ENCODE results near the gene HAGH.

HAGH gene

GRCh38 chr16:1768767-1769401, 57.7 kb downstream of the HAGH start:
- Histone ChIP-seq H3K27me3 (replicated peaks in 2 of 5; ENCODE audit: control insufficient read depth in 4 of 5, insufficient read depth in 5 of 5, low read length in 4 of 5) (no peaks in the 10 kb centered on the region), H3K4me3 (ENCODE audit: control insufficient read depth in 1 of 7, extremely low read depth in 1 of 7, insufficient read depth in 4 of 7, low read depth in 2 of 7, low read length in 6 of 7) (no peak overlapping the region), H3K36me3 (ENCODE audit: control insufficient read depth in 4 of 4, insufficient read depth in 4 of 4, low read length in 3 of 4) (peaks cover 7 to 70% (median 35%) of the 10 kb centered on the region in 4 experiments), H3K9me3 (ENCODE audit: control extremely low read depth in 1 of 5, control insufficient read depth in 4 of 5, insufficient read depth in 2 of 5, low read depth in 1 of 5, low read length in 4 of 5) (no peaks in the 10 kb centered on the region), H3K4me1 (ENCODE audit: control extremely low read depth in 1 of 4, control insufficient read depth in 4 of 4, insufficient read depth in 4 of 4, low read length in 3 of 4) (peaks cover 0 to 24% (median 21%) of the 10 kb centered on the region in 4 experiments), H3K27ac (ENCODE audit: insufficient read depth in 1 of 2, low read depth in 1 of 2, low read length in 2 of 2, poor library complexity in 1 of 2, severe bottlenecking in 2 of 2) (no peak overlapping the region)
- CTCF ChIA-PET: no interaction called here
- WGBS (ENCODE audit: insufficient coverage): 92% methylated on average over 14 of the region's 26 CpGs
- no peak for DNase-seq
- POLR2A ChIA-PET: no interaction called here

GRCh38 chr16:1768061-1768766, 58.4 kb downstream of the HAGH start:
- Histone ChIP-seq H3K36me3 (ENCODE audit: control insufficient read depth in 4 of 4, insufficient read depth in 4 of 4, low read length in 3 of 4) (peaks cover 7 to 75% (median 37%) of the 10 kb centered on the region in 4 experiments), H3K4me1 (ENCODE audit: control extremely low read depth in 1 of 4, control insufficient read depth in 4 of 4, insufficient read depth in 4 of 4, low read length in 3 of 4) (peaks cover 0 to 21% (median 19%) of the 10 kb centered on the region in 4 experiments), H3K4me3 (ENCODE audit: control insufficient read depth in 1 of 7, extremely low read depth in 1 of 7, insufficient read depth in 4 of 7, low read depth in 2 of 7, low read length in 6 of 7) (no peak overlapping the region), H3K27ac (ENCODE audit: insufficient read depth in 1 of 2, low read depth in 1 of 2, low read length in 2 of 2, poor library complexity in 1 of 2, severe bottlenecking in 2 of 2) (no peak overlapping the region), H3K9me3 (ENCODE audit: control extremely low read depth in 1 of 5, control insufficient read depth in 4 of 5, insufficient read depth in 2 of 5, low read depth in 1 of 5, low read length in 4 of 5) (no peaks in the 10 kb centered on the region), H3K27me3 (replicated peaks in 2 of 5; ENCODE audit: control insufficient read depth in 4 of 5, insufficient read depth in 5 of 5, low read length in 4 of 5) (no peaks in the 10 kb centered on the region)
- DNase-seq: no peak
- WGBS (ENCODE audit: insufficient coverage): 96% methylated on average over 31 of the region's 41 CpGs
- POLR2A ChIA-PET: no interaction called here
- CTCF ChIA-PET: no interaction called here

GRCh38 chr16:1767116-1767994, 59.3 kb downstream of the HAGH start:
- Histone ChIP-seq H3K4me1 (ENCODE audit: control extremely low read depth in 1 of 4, control insufficient read depth in 4 of 4, insufficient read depth in 4 of 4, low read length in 3 of 4) (peaks cover 0 to 18% (median 16%) of the 10 kb centered on the region in 4 experiments), H3K27ac (ENCODE audit: insufficient read depth in 1 of 2, low read depth in 1 of 2, low read length in 2 of 2, poor library complexity in 1 of 2, severe bottlenecking in 2 of 2) (no peak overlapping the region), H3K9me3 (ENCODE audit: control extremely low read depth in 1 of 5, control insufficient read depth in 4 of 5, insufficient read depth in 2 of 5, low read depth in 1 of 5, low read length in 4 of 5) (no peaks in the 10 kb centered on the region), H3K27me3 (replicated peaks in 2 of 5; ENCODE audit: control insufficient read depth in 4 of 5, insufficient read depth in 5 of 5, low read length in 4 of 5) (no peaks in the 10 kb centered on the region), H3K4me3 (ENCODE audit: control insufficient read depth in 1 of 7, extremely low read depth in 1 of 7, insufficient read depth in 4 of 7, low read depth in 2 of 7, low read length in 6 of 7) (no peak overlapping the region), H3K36me3 (ENCODE audit: control insufficient read depth in 4 of 4, insufficient read depth in 4 of 4, low read length in 3 of 4) (peaks cover 7 to 83% (median 45%) of the 10 kb centered on the region in 4 experiments)
- POLR2A ChIA-PET: no interaction called here
- CTCF ChIA-PET: no interaction called here
- 96% methylated on average over 38 of the region's 42 CpGs for WGBS (ENCODE audit: insufficient coverage)
- DNase-seq: no peak

GRCh38 chr16:1766701-1767100, 59.9 kb downstream of the HAGH start:
- H3K27me3 ChIP-seq (replicated peaks in 2 of 5; ENCODE audit: control insufficient read depth in 4 of 5, insufficient read depth in 5 of 5, low read length in 4 of 5): no peaks in the 10 kb centered on the region
- no peak overlapping the region for H3K4me3 ChIP-seq (ENCODE audit: control insufficient read depth in 1 of 7, extremely low read depth in 1 of 7, insufficient read depth in 4 of 7, low read depth in 2 of 7, low read length in 6 of 7)
- no peaks in the 10 kb centered on the region for H3K9me3 ChIP-seq (ENCODE audit: control extremely low read depth in 1 of 5, control insufficient read depth in 4 of 5, insufficient read depth in 2 of 5, low read depth in 1 of 5, low read length in 4 of 5)
- no peak overlapping the region for H3K27ac ChIP-seq (ENCODE audit: insufficient read depth in 1 of 2, low read depth in 1 of 2, low read length in 2 of 2, poor library complexity in 1 of 2, severe bottlenecking in 2 of 2)
- ChIA-PET POLR2A (no interaction called here), CTCF (no interaction called here)
- peaks cover 0 to 11% (median 10%) of the 10 kb centered on the region in 4 experiments for H3K4me1 ChIP-seq (ENCODE audit: control extremely low read depth in 1 of 4, control insufficient read depth in 4 of 4, insufficient read depth in 4 of 4, low read length in 3 of 4)
- WGBS (ENCODE audit: insufficient coverage): 98% methylated on average over 9 of the region's 18 CpGs
- DNase-seq: no peak
- H3K36me3 ChIP-seq (ENCODE audit: control insufficient read depth in 4 of 4, insufficient read depth in 4 of 4, low read length in 3 of 4): peaks cover 7 to 87% (median 51%) of the 10 kb centered on the region in 4 experiments

GRCh38 chr16:1766231-1766630, 60.4 kb downstream of the HAGH start:
- Histone ChIP-seq H3K9me3 (ENCODE audit: control extremely low read depth in 1 of 5, control insufficient read depth in 4 of 5, insufficient read depth in 2 of 5, low read depth in 1 of 5, low read length in 4 of 5) (no peaks in the 10 kb centered on the region), H3K4me3 (ENCODE audit: control insufficient read depth in 1 of 7, extremely low read depth in 1 of 7, insufficient read depth in 4 of 7, low read depth in 2 of 7, low read length in 6 of 7) (no peak overlapping the region), H3K27ac (ENCODE audit: insufficient read depth in 1 of 2, low read depth in 1 of 2, low read length in 2 of 2, poor library complexity in 1 of 2, severe bottlenecking in 2 of 2) (no peak overlapping the region), H3K36me3 (ENCODE audit: control insufficient read depth in 4 of 4, insufficient read depth in 4 of 4, low read length in 3 of 4) (peaks cover 7 to 88% (median 53%) of the 10 kb centered on the region in 4 experiments), H3K27me3 (replicated peaks in 2 of 5; ENCODE audit: control insufficient read depth in 4 of 5, insufficient read depth in 5 of 5, low read length in 4 of 5) (no peaks in the 10 kb centered on the region), H3K4me1 (ENCODE audit: control extremely low read depth in 1 of 4, control insufficient read depth in 4 of 4, insufficient read depth in 4 of 4, low read length in 3 of 4) (peaks cover 0 to 10% (median 8%) of the 10 kb centered on the region in 4 experiments)
- CTCF ChIA-PET: no interaction called here
- POLR2A ChIA-PET: interaction anchor here (0.6 kb wide), 1 partner anchor 11 kb away, joined by 3 read pairs; no protein-coding TSS in a partner anchor
- DNase-seq: no peak
- 100% methylated on average over 18 of the region's 19 CpGs for WGBS (ENCODE audit: insufficient coverage)

GRCh38 chr16:1765826-1766225, 60.8 kb downstream of the HAGH start:
- Histone ChIP-seq H3K36me3 (ENCODE audit: control insufficient read depth in 4 of 4, insufficient read depth in 4 of 4, low read length in 3 of 4) (peaks cover 7 to 91% (median 55%) of the 10 kb centered on the region in 4 experiments), H3K4me1 (ENCODE audit: control extremely low read depth in 1 of 4, control insufficient read depth in 4 of 4, insufficient read depth in 4 of 4, low read length in 3 of 4) (peaks cover 0 to 9% (median 7%) of the 10 kb centered on the region in 4 experiments), H3K9me3 (ENCODE audit: control extremely low read depth in 1 of 5, control insufficient read depth in 4 of 5, insufficient read depth in 2 of 5, low read depth in 1 of 5, low read length in 4 of 5) (no peaks in the 10 kb centered on the region), H3K4me3 (ENCODE audit: control insufficient read depth in 1 of 7, extremely low read depth in 1 of 7, insufficient read depth in 4 of 7, low read depth in 2 of 7, low read length in 6 of 7) (no peak overlapping the region), H3K27ac (ENCODE audit: insufficient read depth in 1 of 2, low read depth in 1 of 2, low read length in 2 of 2, poor library complexity in 1 of 2, severe bottlenecking in 2 of 2) (no peak overlapping the region), H3K27me3 (replicated peaks in 2 of 5; ENCODE audit: control insufficient read depth in 4 of 5, insufficient read depth in 5 of 5, low read length in 4 of 5) (no peaks in the 10 kb centered on the region)
- no peak for DNase-seq
- CTCF ChIA-PET: no interaction called here
- POLR2A ChIA-PET: interaction anchor here (0.6 kb wide), 1 partner anchor 12 kb away, joined by 3 read pairs; no protein-coding TSS in a partner anchor
- 93% methylated on average over 20 of the region's 22 CpGs for WGBS (ENCODE audit: insufficient coverage)
